GM18951 (cell line): ENCODE results near the gene FAM200A.
"Not testable (repeated sequence)": the region's sequence is repeated elsewhere in the genome, so short reads cannot be mapped to it uniquely, and the experiment has no call there.

Source experiments
- POLR2A ChIP-seq: IDR thresholded peaks from 4 replicates; pipeline ENCODE4 v1.6.1; 2011; ENCODE audit warnings: mild to moderate bottlenecking; ENCODE audit not compliant: insufficient read length, insufficient read depth; ENCODE audit errors: extremely low read depth
- in situ Hi-C: fragments of 300-500 bp; cut with MboI; formaldehyde crosslinking; loops from one replicate; pipeline ENCODE4 v1.12.0; 2022; ENCODE audit warnings: low sequenced_read_pairs, mixed read lengths, inconsistent platforms; ENCODE audit not compliant: unreplicated experiment

Gene FAM200A

GRCh38 chr7:99563650-99564049 is 11.7 kb upstream of the FAM200A start:
- in situ Hi-C loops: no loop called here
- TF ChIP-seq POLR2A: no peak

GRCh38 chr7:99562832-99563231 is 10.9 kb upstream of the FAM200A start:
- no peak for TF ChIP-seq POLR2A
- in situ Hi-C loops: no loop called here

DNA sequence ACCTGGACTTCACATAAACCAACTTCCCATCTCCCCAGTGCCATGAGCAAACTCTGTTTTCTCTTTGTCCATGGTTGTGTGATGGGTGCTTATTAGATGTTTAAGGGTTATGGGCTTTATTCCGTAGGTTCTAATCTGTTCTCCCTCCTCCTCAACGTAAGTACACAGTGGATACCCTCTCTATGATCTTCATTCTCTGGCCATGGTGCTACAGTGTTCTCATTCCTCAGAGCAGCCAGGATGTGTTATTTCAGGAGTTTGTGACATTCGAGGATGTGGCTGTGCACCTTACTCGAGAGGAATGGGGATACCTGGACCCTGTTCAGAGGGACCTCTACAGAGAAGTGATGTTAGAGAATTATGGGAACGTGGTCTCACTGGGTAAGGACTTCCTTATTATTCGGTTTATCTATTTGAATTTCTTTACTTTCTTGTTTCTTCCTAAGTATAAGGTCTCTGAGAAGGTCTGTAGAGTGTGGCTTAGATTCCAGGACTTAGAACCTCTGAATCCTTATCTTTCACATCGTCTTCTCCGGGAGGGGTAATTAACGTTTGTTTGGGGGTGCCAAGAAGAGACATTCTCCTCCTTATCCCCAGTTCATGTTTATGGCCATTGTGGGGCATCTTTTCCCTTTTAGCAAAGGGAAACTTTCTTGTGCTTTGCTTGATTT is 10.3 kb upstream of the FAM200A start:
- in situ Hi-C loops: no loop called here
- no peak for TF ChIP-seq POLR2A

GRCh38 chr7:99561737-99562051 is 9.8 kb upstream of the FAM200A start:
- no peak for TF ChIP-seq POLR2A
- in situ Hi-C loops: no loop called here

DNA sequence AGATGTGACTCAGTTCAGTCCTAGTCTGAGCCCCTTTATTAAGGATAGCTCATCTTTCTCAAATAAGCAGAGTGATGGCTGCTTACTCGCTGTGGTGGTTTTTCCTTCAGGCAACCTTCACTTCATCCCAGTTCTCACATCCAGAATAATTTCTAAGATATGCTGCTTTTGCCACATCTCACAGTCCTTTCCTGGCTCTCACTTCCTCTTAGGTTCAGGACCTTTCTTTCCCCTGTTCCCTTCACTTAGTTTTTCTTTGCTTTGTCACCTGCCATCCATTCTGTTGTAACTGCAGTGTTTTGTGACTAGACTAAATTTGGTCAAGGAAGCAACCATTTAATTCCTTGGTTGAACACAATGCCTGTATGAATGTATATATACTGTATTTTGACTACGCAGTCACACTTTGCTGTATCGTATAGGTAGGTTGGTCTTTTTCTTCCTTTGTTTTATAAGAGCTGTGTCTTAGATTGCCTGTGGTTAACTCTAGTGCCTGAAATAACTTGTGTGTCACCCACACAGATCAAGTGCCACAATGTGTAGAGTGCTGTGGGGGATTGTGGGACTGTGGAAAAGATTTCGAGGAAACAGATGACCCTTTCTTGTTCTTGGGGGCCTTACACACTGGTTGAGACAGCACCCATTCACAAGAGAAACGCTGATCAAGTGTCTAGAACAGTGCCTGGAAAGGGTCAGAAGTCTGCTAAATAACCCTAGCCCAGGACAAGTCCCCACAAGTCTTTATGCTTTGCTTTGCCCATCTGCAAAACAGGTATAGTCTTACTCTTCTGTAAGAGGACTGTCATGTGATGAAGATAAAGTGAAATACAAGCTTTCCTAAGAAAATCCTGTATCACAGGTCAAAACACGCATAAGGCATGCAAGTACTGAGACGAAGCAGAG is 9.2 kb upstream of the FAM200A start:
- TF ChIP-seq POLR2A: no peak
- in situ Hi-C loops: no loop called here

DNA sequence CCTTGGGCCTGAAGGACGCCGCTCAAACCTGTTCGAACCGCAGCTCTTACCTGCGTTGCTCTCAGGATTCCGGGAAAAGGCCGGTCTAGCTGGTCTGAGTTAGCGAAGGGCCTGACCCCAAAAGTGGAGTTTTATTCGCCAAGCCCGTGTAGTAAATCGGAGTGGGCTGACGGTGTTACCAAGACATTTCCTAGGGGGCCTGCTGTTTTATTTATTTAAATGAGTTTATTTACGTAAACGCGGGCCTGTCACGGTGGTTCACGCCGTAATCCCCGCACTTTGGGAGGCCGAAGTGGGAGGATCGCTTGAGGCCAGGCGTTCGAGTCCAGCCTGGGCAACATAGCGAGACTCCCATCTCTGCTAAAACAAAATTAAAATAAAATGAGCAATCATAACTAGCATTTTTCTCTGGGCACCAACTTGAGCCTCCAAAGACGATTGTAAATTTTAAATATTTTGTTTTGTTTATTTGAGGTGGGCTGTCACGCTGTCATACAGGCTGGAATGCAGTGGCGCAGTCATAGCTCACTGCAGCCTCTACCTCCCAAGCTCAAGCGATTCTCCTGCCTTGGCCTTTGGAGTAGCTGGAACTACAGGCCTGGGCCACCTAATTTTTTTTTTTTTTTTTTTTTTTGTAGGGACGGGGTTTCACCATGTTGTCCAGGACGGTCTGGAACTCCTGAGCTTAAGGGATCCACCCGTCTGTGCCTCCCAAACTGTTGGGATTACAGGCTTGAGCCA is 7.4 kb upstream of the FAM200A start:
- TF ChIP-seq POLR2A: no peak
- in situ Hi-C loops: no loop called here

- in situ Hi-C loops: no loop called here
- TF ChIP-seq POLR2A: peak; percentile 89
Observed at GRCh38 chr7:99558306-99559174, 6.6 kb upstream of the FAM200A start, which contains the start of gene ZNF655. ZNF655 (plus strand) TSS chr7:99558642; CDS start chr7:99560560, 1,918 bp downstream.

- in situ Hi-C loops: no loop called here
- TF ChIP-seq POLR2A: no peak
Observed at GRCh38 chr7:99557940-99558305, 6.0 kb upstream of the FAM200A start.

GRCh38 chr7:99557196-99557607 is 5.3 kb upstream of the FAM200A start:
- in situ Hi-C loops: no loop called here
- TF ChIP-seq POLR2A: no peak

DNA sequence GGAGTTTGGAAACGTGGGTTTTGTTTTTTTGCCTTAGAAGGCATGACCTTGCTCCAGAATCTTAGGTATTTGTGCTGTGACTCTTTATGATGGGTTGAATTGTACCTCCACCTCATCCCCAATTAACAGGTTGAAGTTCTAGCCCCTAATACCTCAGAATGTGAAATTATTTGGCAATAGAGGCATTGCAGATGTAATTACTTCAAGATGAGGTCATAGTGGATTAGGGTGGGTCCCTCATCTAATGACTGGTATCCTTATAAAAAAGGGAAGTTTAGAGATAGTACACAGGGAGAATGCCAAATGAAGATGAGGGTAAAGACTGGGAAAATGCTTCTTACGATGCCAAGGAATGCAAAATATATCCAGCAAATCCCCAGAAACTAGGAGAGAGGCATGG is 3.0 kb upstream of the FAM200A start:
- in situ Hi-C loops: no loop called here
- TF ChIP-seq POLR2A: no peak

- in situ Hi-C loops: no loop called here
- TF ChIP-seq POLR2A: no peak
Observed at GRCh38 chr7:99553039-99553438, 1.1 kb upstream of the FAM200A start.

GRCh38 chr7:99551334-99551733 is 580 bp downstream of the FAM200A start:
- in situ Hi-C loops: no loop called here
- TF ChIP-seq POLR2A: no peak

- in situ Hi-C loops: not testable (repeated sequence)
Observed at GRCh38 chr7:99549545-99549944, 2.4 kb downstream of the FAM200A start.

DNA sequence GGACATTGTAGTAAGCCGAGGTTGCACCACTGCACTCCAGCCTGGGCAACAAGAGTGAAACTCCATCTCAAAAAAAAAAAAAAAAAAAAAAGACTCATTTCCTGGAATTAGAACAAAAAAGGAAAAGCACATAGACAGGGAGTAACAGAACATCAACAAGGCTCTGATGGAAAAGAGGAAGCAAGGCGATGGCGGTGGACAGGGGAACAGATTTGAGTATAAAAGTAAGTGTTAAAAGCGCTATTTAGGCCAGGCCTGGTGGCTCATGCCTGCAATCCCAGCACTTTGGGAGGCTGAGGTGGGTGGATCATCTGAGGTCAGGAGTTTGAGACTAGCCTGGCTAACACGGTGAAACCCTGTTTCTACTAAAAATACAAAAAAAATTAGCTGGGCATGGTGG is 6.6 kb downstream of the FAM200A start:
- in situ Hi-C loops: not testable (repeated sequence)
